Stimulated activated CD4-positive, alpha-beta T cell treated with anti-CD3 and anti-CD28 coated beads, Interleukin-1b, Interleukin-23, amount 100 ng/mL, for 24 hours (primary cell): Measurements from ENCODE around the gene SERP2.

Experiments
- DNase-seq, 4 experiments: peaks; one replicate each; pipeline ENCODE4 v3.0.0-alpha.2; 2020; ENCODE audit warnings: low read depth in 4 of 4, low spot score in 1 of 4

SERP2 gene

GRCh38 chr13:44355621-44356020 is 18.0 kb upstream of the SERP2 start:
- no peak for DNase-seq

GRCh38 chr13:44359983-44360375 is 13.6 kb upstream of the SERP2 start:
- no peak for DNase-seq

GRCh38 chr13:44362394-44363040 is 11.1 kb upstream of the SERP2 start:
- no peak for DNase-seq

- no peak for DNase-seq
Observed at GRCh38 chr13:44363631-44364344, 9.8 kb upstream of the SERP2 start.

GRCh38 chr13:44364345-44365000 is 9.2 kb upstream of the SERP2 start:
- no peak for DNase-seq

- no peak for DNase-seq
Observed at GRCh38 chr13:44365008-44365407, 8.6 kb upstream of the SERP2 start.

GRCh38 chr13:44365899-44366298 is 7.7 kb upstream of the SERP2 start:
- no peak for DNase-seq

GRCh38 chr13:44368062-44368591 is 5.5 kb upstream of the SERP2 start:
- no peak for DNase-seq

GRCh38 chr13:44368599-44369368 is 4.8 kb upstream of the SERP2 start:
- no peak for DNase-seq

GRCh38 chr13:44371421-44371820 is 2.2 kb upstream of the SERP2 start:
- DNase-seq, result no peak

- DNase-seq, result no peak
Observed at GRCh38 chr13:44373247-44373600, 400 bp upstream of the SERP2 start.

GRCh38 chr13:44374348-44374712 is 706 bp downstream of the SERP2 start:
- DNase-seq, result no peak

- DNase-seq, result no peak
Observed at GRCh38 chr13:44378277-44378676, 4.7 kb downstream of the SERP2 start.

GRCh38 chr13:44379885-44380284 is 6.3 kb downstream of the SERP2 start:
- no peak for DNase-seq

- no peak for DNase-seq
Observed at GRCh38 chr13:44380404-44381165, 7.0 kb downstream of the SERP2 start.

- DNase-seq, result no peak
Observed at GRCh38 chr13:44382635-44383145, 9.1 kb downstream of the SERP2 start.

- DNase-seq, result no peak
Observed at GRCh38 chr13:44383945-44384344, 10.3 kb downstream of the SERP2 start.

GRCh38 chr13:44384778-44385177 is 11.2 kb downstream of the SERP2 start:
- DNase-seq, result no peak

GRCh38 chr13:44385401-44385800 is 11.8 kb downstream of the SERP2 start:
- no peak for DNase-seq

- no peak for DNase-seq
Observed at GRCh38 chr13:44385847-44386246, 12.2 kb downstream of the SERP2 start.
